A549 (cell line): ENCODE data around the gene LAIR1. TPM values are rescaled to one million over a fixed set of nuclear protein-coding genes. Genes with fewer than 3 reads are reported as not detected.
A peak's percentile ranks its signal among the peaks of the same experiment; 100 is the strongest.
"Not testable (repeated sequence)": the region's sequence is repeated elsewhere in the genome, so short reads cannot be mapped to it uniquely, and the experiment has no call there.

Experiments used
- ATAC-seq, 2 experiments: fragments of 200-7000 bp in 1 of 2; fragments of >200 bp in 1 of 2; cut with Nextera tagmentation in 1 of 2; cut with Tn5 transposase in 1 of 2; 3 replicates each; pipeline versions ENCODE4 v1.8.0 to v1.9.1; 2018 to 2020; ENCODE audit warnings: mild to moderate bottlenecking in 1 of 2, moderate library complexity in 1 of 2
- CTCF ChIA-PET: fragments of 300-600 bp; sonication (Branson Sonifier 250); formaldehyde crosslinking; extraction: SDS; loops from one replicate; lab custom pipeline; 2021; ENCODE audit warnings: antibody characterized with exemption, inconsistent platforms; lab: Yijun Ruan, JAX
- POLR2A ChIA-PET: fragments of 350-600 bp; formaldehyde crosslinking; extraction: SDS; loops from one replicate; lab custom pipeline; 2021; ENCODE audit warnings: antibody characterized with exemption, inconsistent platforms; lab: Yijun Ruan, JAX
- DNase-seq, 2 experiments: peaks; one replicate each; pipeline versions ENCODE4 v3.0.0 to v3.0.0-alpha.2; 2011 to 2016; ENCODE audit warnings: low read depth in 1 of 2, low spot score in 1 of 2
- FAIRE-seq: peaks from 2 replicates; lab custom pipeline; 2011; peaks lifted over from hg19 to GRCh38; lab: Jason Lieb, UNC
- H3K27ac ChIP-seq, 2 experiments: fragments of >200 bp; sonication (Bioruptor Twin); formaldehyde crosslinking; 3 replicates each; pipeline ENCODE4 v1.5.1; 2016 to 2017
- H3K4me1 ChIP-seq: fragments of >200 bp; sonication (Bioruptor Twin); formaldehyde crosslinking; 3 replicates; pipeline ENCODE4 v1.6.1; 2016
- H3K4me2 ChIP-seq: fragments of >200 bp; sonication (Bioruptor Twin); formaldehyde crosslinking; 3 replicates; pipeline ENCODE4 v1.6.1; 2016
- H3K4me3 ChIP-seq: fragments of >200 bp; sonication (Bioruptor Twin); formaldehyde crosslinking; 3 replicates; pipeline ENCODE4 v1.5.1; 2016
- H3K9me3 ChIP-seq: fragments of >200 bp; sonication (Bioruptor Twin); formaldehyde crosslinking; 3 replicates; pipeline ENCODE4 v1.6.1; 2016
- CBX8 ChIP-seq: fragments of 200-600 bp; sonication (generic); IDR thresholded peaks from 2 replicates; pipeline ENCODE4 v1.6.1; 2016
- EP300 ChIP-seq, 2 experiments: fragments of >200 bp; sonication (Bioruptor Twin); formaldehyde crosslinking; IDR thresholded peaks; 2 replicates in 1 of 2; 3 replicates in 1 of 2; pipeline ENCODE4 v1.6.1; 2016 to 2017
- FOSB ChIP-seq: fragments of 250-450 bp; sonication (Bioruptor Pico); IDR thresholded peaks from 2 replicates; pipeline ENCODE4 v1.5.0; 2020; ENCODE audit warnings: mild to moderate bottlenecking, moderate library complexity
- FOXS1 ChIP-seq: fragments of 250-450 bp; sonication (Bioruptor Pico); IDR thresholded peaks from 2 replicates; pipeline ENCODE4 v1.5.0; 2020; ENCODE audit warnings: mild to moderate bottlenecking, moderate library complexity
- MAFK ChIP-seq: fragments of 450-650 bp; IDR thresholded peaks from 2 replicates; pipeline ENCODE4 v1.6.1; 2014; ENCODE audit not compliant: partially characterized antibody
- PHF8 ChIP-seq: fragments of 200-600 bp; sonication (generic); IDR thresholded peaks from 2 replicates; pipeline ENCODE4 v1.6.1; 2016; ENCODE audit warnings: low read depth, mild to moderate bottlenecking, antibody characterized with exemption, moderate library complexity, borderline replicate concordance
- RCOR1 ChIP-seq: fragments of 150-350 bp; IDR thresholded peaks from 2 replicates; pipeline ENCODE4 v1.6.1; 2014; ENCODE audit warnings: antibody characterized with exemption, low read length, low read depth
- RNF2 ChIP-seq: fragments of 200-600 bp; sonication (generic); IDR thresholded peaks from 2 replicates; pipeline ENCODE4 v1.6.1; 2016; ENCODE audit warnings: low read depth, mild to moderate bottlenecking, antibody characterized with exemption, moderate library complexity, borderline replicate concordance
- ZNF302 ChIP-seq: fragments of 250-450 bp; sonication (Bioruptor Pico); IDR thresholded peaks from 2 replicates; pipeline ENCODE4 v1.9.0; 2021; ENCODE audit warnings: inconsistent platforms, mild to moderate bottlenecking, moderate library complexity
- WGBS: methylation state at CpG from one replicate; pipeline ENCODE4 v1.1.6; 2017; ENCODE audit errors: missing lambda C conversion rate; 5-methylcytosine and 5-hydroxymethylcytosine counted together
- polyA plus RNA-seq, 4 experiments: library from polyadenylated mRNA; depleted of rRNA in 3 of 4; stranded (reverse); fragments of >200 nt; fragmentation: RNase III in 1 of 4; extraction: RNeasy Plus Mini Kit Qiagen cat#74134 plus additional on column Dnase treatment in 1 of 4; gene quantifications; 2 replicates in 3 of 4; 3 replicates in 1 of 4; pipeline ENCODE4 v1.2.3, GENCODE V29; 2011 to 2017
- TF ChIP-seq, protein P1 (sequence below): fragments of 450-650 bp; IDR thresholded peaks from 2 replicates; pipeline ENCODE4 v1.6.1; 2014; ENCODE audit warnings: antibody characterized with exemption
- TF ChIP-seq, protein P2 (sequence below): fragments of >200 bp; sonication (Bioruptor Twin); formaldehyde crosslinking; IDR thresholded peaks from 3 replicates; pipeline ENCODE4 v1.5.1; 2016
- TF ChIP-seq, protein P3 (sequence below): fragments of >200 bp; sonication (Bioruptor Twin); formaldehyde crosslinking; IDR thresholded peaks from 3 replicates; pipeline ENCODE4 v1.6.1; 2016
- TF ChIP-seq, protein P4 (sequence below): IDR thresholded peaks from 2 replicates; pipeline ENCODE4 v1.6.1; 2012; ENCODE audit warnings: low read depth, borderline replicate concordance
- TF ChIP-seq, protein P5 (sequence below): fragments of 250-450 bp; sonication (Bioruptor Pico); IDR thresholded peaks from 2 replicates; pipeline ENCODE4 v1.5.0; 2020; ENCODE audit warnings: low read depth, mild to moderate bottlenecking, moderate library complexity

Gene LAIR1
- polyA plus RNA-seq, 2 of the 4 experiments (the other 2 are of a cell fraction): not detected

DNA sequence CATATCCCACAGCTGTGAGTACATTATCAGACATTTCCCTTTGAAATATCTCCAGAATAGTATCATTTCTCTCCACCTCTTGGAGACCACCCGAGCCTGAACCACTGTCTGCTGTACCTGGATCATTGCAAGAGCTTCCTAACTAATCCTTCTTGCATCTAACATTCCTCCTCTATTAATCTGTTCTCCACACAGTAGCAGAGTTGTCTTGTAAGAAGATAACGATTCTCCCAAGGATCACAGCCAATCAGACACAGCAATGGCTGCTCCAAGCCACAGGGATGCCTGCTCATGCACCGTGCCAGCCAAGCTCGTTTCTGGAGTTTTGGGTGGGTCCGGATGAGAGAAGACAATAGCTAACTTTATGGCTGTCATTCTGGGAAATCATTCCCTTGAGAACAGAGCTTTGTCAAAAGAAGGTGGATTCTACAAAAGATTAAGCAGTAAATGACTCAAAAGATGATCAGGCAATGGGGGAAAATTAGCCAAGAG, 14.5 kb upstream of the LAIR1 start:
- DNase-seq (no peak), FAIRE-seq (no peak), ATAC-seq (no peak)
- TF ChIP-seq, protein P1, sequence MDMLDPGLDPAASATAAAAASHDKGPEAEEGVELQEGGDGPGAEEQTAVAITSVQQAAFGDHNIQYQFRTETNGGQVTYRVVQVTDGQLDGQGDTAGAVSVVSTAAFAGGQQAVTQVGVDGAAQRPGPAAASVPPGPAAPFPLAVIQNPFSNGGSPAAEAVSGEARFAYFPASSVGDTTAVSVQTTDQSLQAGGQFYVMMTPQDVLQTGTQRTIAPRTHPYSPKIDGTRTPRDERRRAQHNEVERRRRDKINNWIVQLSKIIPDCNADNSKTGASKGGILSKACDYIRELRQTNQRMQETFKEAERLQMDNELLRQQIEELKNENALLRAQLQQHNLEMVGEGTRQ: no peak
- TF ChIP-seq, protein P2, sequence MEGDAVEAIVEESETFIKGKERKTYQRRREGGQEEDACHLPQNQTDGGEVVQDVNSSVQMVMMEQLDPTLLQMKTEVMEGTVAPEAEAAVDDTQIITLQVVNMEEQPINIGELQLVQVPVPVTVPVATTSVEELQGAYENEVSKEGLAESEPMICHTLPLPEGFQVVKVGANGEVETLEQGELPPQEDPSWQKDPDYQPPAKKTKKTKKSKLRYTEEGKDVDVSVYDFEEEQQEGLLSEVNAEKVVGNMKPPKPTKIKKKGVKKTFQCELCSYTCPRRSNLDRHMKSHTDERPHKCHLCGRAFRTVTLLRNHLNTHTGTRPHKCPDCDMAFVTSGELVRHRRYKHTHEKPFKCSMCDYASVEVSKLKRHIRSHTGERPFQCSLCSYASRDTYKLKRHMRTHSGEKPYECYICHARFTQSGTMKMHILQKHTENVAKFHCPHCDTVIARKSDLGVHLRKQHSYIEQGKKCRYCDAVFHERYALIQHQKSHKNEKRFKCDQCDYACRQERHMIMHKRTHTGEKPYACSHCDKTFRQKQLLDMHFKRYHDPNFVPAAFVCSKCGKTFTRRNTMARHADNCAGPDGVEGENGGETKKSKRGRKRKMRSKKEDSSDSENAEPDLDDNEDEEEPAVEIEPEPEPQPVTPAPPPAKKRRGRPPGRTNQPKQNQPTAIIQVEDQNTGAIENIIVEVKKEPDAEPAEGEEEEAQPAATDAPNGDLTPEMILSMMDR: no peak
- TF ChIP-seq ZNF302 (CRISPR knock-in tag) (no peak), MAFK (no peak), FOXS1 (CRISPR knock-in tag) (no peak), RNF2 (no peak), FOSB (CRISPR knock-in tag) (no peak), PHF8 (no peak)
- TF ChIP-seq, protein P3, sequence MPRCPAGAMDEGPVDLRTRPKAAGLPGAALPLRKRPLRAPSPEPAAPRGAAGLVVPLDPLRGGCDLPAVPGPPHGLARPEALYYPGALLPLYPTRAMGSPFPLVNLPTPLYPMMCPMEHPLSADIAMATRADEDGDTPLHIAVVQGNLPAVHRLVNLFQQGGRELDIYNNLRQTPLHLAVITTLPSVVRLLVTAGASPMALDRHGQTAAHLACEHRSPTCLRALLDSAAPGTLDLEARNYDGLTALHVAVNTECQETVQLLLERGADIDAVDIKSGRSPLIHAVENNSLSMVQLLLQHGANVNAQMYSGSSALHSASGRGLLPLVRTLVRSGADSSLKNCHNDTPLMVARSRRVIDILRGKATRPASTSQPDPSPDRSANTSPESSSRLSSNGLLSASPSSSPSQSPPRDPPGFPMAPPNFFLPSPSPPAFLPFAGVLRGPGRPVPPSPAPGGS: no peak
- Histone ChIP-seq H3K4me1 (no peaks in the 10 kb centered on the region), H3K4me2 (no peak overlapping the region), H3K27ac (no peak overlapping the region), H3K9me3 (peaks cover 5% of the 10 kb centered on the region; the same call in 2 of the 3 replicates), H3K4me3 (no peak overlapping the region)
- 3% methylated on average over 5 of the region's 5 CpGs for WGBS
- POLR2A ChIA-PET: no interaction called here
- CTCF ChIA-PET: interaction anchor here (0.5 to 3.3 kb wide), 3 partner anchors 12 to 475 kb away, joined by 3 to 18 read pairs (median 4); no protein-coding TSS in a partner anchor

DNA sequence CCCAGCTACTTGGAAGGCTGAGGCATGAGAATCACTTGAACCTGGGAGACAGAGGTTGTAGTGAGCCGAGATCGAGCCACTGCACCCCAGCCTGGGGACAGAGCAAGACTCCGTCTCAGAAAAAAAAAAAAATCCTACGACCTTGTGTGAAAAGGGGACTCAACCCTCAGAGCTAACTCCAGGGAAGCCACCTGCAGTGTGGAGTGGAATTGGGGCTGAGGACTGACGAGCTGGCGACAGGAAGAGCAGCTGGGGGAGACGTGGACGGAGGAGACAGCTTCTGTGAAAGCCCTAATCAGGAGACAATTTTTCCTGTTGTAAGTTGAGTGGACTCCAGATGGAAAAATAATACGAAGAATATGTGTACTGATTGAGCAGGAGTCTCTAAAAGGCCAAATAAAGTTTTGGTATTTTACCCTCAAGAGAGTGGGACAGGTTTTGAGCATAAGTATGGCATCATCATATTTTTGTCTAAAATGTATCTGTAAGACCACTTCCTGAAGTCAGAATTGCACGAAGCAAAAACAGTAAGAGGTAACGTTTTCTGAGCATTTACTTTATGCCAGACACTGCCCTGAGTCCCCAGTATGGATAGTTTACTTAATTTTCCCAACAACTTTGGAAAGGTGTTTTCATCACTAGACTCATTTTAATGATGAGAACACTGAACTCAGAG, 12.0 kb upstream of the LAIR1 start:
- no peak for ATAC-seq
- TF ChIP-seq, protein P4, sequence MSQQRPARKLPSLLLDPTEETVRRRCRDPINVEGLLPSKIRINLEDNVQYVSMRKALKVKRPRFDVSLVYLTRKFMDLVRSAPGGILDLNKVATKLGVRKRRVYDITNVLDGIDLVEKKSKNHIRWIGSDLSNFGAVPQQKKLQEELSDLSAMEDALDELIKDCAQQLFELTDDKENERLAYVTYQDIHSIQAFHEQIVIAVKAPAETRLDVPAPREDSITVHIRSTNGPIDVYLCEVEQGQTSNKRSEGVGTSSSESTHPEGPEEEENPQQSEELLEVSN: no peak
- TF ChIP-seq EP300 (IDR thresholded peaks at IDR 0.05) (no peak), FOSB (CRISPR knock-in tag) (no peak), FOXS1 (CRISPR knock-in tag) (no peak), RCOR1 (no peak), CBX8 (no peak)
- TF ChIP-seq, protein P5, sequence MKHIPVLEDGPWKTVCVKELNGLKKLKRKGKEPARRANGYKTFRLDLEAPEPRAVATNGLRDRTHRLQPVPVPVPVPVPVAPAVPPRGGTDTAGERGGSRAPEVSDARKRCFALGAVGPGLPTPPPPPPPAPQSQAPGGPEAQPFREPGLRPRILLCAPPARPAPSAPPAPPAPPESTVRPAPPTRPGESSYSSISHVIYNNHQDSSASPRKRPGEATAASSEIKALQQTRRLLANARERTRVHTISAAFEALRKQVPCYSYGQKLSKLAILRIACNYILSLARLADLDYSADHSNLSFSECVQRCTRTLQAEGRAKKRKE (CRISPR knock-in tag): no peak
- CTCF ChIA-PET: interaction anchor here (2.1 kb wide), 1 partner anchor 14 kb away, joined by 7 read pairs; no protein-coding TSS in a partner anchor
- POLR2A ChIA-PET: interaction anchor here (0.7 kb wide), 1 partner anchor 903 kb away, joined by 5 read pairs; no protein-coding TSS in a partner anchor
- no peak for FAIRE-seq
- no peak overlapping the region for H3K27ac ChIP-seq
- no peak overlapping the region for H3K4me2 ChIP-seq
- WGBS: 14% methylated on average over 11 of the region's 11 CpGs
- H3K4me3 ChIP-seq: no peak overlapping the region
- no peaks in the 10 kb centered on the region for H3K4me1 ChIP-seq
- H3K9me3 ChIP-seq: peaks cover 8% of the 10 kb centered on the region; the same call in 2 of the 3 replicates
- DNase-seq: no peak

DNA sequence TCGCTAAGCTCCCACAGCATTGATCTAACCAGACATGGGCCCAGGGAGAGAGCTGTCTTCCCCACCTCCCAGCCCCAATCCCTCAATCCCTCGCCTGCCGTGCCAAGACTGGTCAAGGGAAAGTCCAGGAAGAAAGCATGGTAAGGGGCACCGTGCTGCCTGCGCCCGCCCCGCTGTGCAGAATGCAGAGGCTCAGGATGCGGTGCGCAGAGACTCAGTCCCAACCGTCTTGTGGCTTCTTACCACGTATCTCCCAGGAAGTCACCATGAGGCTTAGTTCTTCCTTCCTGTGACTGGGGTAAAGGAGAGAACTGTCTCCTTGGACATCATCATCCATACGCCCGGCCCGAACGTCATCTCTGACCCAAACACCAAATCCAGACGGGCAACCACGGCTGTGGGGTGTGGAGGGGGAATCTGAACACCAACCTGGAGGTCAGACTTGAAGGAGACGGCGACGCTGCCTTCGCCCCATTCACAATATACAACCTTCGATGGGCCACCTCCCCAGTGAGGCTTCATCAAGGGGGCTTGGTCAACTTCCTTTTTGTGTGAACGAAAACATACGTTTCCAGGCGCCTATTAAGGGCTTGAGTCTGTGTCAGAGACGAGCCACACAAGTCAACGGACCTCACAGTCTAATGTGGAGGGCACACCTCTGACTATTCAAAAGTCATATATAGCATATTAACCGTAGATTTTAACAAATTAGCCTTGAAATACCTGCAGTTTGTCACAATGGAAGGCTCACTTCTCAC, 10.6 kb upstream of the LAIR1 start:
- H3K27ac ChIP-seq, FAIRE-seq, H3K9me3 ChIP-seq, POLR2A ChIA-PET, H3K4me2 ChIP-seq, H3K4me1 ChIP-seq, H3K4me3 ChIP-seq, DNase-seq: not testable (repeated sequence)
- 44% methylated on average over 28 of the region's 28 CpGs for whole genome bisulfite sequencing
- CTCF ChIA-PET: interaction anchor here (0.7 to 2.1 kb wide), 3 partner anchors 10 to 192 kb away, joined by 3 to 7 read pairs (median 3); no protein-coding TSS in a partner anchor
- peak in 1 of 2 experiments; percentile 17; a peak in 1 of 6 replicates for ATAC-seq
